Cardiac muscle cell (in vitro differentiated cells and primary cell): ENCODE data around the gene HS3ST3B1. TPM values are rescaled to one million over a fixed set of nuclear protein-coding genes. Genes with fewer than 3 reads are reported as not detected.

Source experiments
- DNase-seq, 2 donors: peaks; one replicate each; pipeline versions ENCODE4 v3.0.0 to v3.0.0-alpha.2; 2010 to 2017; ENCODE audit warnings: low read depth in 1 of 2, low spot score in 1 of 2
- H3K27ac ChIP-seq: fragments of 200-600 bp; sonication (generic); 2 replicates; pipeline ENCODE4 v1.5.1; 2016
- H3K27me3 ChIP-seq: fragments of 200-600 bp; sonication (generic); 2 replicates; pipeline ENCODE4 v1.6.0; 2016; ENCODE audit warnings: control low read depth
- H3K36me3 ChIP-seq: fragments of 200-600 bp; sonication (generic); 2 replicates; pipeline ENCODE4 v1.5.1; 2016; ENCODE audit warnings: control low read depth
- H3K4me1 ChIP-seq: fragments of 200-600 bp; sonication (generic); 2 replicates; pipeline ENCODE4 v1.8.1; 2017; ENCODE audit warnings: low read depth, mild to moderate bottlenecking, mixed run types
- H3K4me3 ChIP-seq: fragments of 200-600 bp; sonication (generic); 2 replicates; pipeline ENCODE4 v1.5.1; 2016; ENCODE audit warnings: mild to moderate bottlenecking
- H3K9me3 ChIP-seq: fragments of 200-600 bp; sonication (generic); 2 replicates; pipeline ENCODE4 v1.5.1; 2017; ENCODE audit warnings: low read depth, mild to moderate bottlenecking, control low read depth
- polyA plus RNA-seq: library from polyadenylated mRNA; unstranded; fragments of >200 nt; fragmentation: Nextera tagmentation; extraction: Ambion mirVana; gene quantifications from 2 replicates; pipeline ENCODE4 v1.2.1, GENCODE V29; 2016
- total RNA-seq: library from RNA; depleted of rRNA; stranded (reverse); fragments of >200 nt; gene quantifications from 2 replicates; pipeline ENCODE4 v1.2.3, GENCODE V29; 2016
- TF ChIP-seq, protein P1 (sequence below): IDR thresholded peaks from 2 replicates; pipeline ENCODE4 v1.5.1; 2012; ENCODE audit warnings: low read depth, mild to moderate bottlenecking, low read length

HS3ST3B1 gene
- total and polyA plus RNA-seq, 2 experiments from 2014 or later = 2.1 to 7.9 TPM

DNA sequence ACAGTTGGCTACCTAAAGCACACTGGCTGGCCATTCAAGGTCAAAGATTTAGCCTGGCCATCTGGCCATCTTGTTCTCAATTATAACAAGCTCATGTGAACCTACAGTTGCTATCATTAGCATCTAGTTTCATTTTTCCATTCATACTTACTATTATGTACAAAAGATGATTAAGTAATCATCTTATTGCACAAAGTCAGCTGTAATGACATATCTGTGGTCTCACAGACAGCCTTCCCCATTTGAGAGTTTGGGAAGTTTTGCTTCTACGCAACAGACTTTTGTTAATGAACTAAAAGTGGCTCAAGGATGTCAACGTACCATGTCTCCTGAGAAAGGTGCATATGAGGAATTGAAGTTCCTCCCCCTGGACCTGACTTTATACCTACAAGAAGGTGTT lies 51.3 kb downstream of the HS3ST3B1 start:
- Histone ChIP-seq H3K27me3 (no peaks in the 10 kb centered on the region), H3K9me3 (no peaks in the 10 kb centered on the region), H3K4me1 (no peaks in the 10 kb centered on the region), H3K4me3 (no peak overlapping the region), H3K27ac (no peak overlapping the region), H3K36me3 (no peaks in the 10 kb centered on the region)
- TF ChIP-seq, protein P1, sequence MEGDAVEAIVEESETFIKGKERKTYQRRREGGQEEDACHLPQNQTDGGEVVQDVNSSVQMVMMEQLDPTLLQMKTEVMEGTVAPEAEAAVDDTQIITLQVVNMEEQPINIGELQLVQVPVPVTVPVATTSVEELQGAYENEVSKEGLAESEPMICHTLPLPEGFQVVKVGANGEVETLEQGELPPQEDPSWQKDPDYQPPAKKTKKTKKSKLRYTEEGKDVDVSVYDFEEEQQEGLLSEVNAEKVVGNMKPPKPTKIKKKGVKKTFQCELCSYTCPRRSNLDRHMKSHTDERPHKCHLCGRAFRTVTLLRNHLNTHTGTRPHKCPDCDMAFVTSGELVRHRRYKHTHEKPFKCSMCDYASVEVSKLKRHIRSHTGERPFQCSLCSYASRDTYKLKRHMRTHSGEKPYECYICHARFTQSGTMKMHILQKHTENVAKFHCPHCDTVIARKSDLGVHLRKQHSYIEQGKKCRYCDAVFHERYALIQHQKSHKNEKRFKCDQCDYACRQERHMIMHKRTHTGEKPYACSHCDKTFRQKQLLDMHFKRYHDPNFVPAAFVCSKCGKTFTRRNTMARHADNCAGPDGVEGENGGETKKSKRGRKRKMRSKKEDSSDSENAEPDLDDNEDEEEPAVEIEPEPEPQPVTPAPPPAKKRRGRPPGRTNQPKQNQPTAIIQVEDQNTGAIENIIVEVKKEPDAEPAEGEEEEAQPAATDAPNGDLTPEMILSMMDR = no peak
- DNase-seq = no peak

DNA sequence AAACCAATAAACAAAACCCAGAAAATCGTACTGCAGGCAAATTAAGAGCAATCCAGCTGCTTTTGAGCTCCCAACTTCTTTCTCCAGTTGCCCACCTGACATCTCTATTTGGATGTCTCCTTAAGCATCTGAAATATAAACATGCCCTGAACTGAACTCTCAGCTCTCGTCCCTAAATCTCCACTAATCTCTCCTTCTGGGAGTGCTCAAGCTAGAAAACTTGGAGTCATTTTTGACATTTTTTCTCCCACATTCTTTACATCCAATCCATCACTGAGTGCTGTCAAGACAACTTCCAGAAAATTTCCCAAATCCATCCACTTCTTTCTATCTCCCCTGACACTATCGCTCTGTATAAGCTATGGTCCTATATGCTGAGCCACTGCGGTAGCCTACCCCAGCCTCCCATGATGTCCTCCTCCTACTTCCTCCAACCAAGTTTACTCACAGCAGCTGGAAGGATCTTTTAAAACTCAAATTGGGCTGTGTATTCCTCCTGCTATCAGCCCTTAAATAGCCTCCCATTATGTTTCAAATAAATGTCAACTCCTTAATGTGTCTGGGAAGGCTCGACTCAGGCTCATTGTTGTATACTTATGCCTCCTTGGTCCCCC lies 53.1 kb downstream of the HS3ST3B1 start:
- H3K36me3 ChIP-seq = no peaks in the 10 kb centered on the region
- no peak overlapping the region for H3K4me3 ChIP-seq
- H3K27ac ChIP-seq = no peak overlapping the region
- H3K27me3 ChIP-seq = no peaks in the 10 kb centered on the region
- no peak for DNase-seq
- TF ChIP-seq, protein P1 = no peak
- H3K9me3 ChIP-seq = no peaks in the 10 kb centered on the region
- H3K4me1 ChIP-seq = no peaks in the 10 kb centered on the region

DNA sequence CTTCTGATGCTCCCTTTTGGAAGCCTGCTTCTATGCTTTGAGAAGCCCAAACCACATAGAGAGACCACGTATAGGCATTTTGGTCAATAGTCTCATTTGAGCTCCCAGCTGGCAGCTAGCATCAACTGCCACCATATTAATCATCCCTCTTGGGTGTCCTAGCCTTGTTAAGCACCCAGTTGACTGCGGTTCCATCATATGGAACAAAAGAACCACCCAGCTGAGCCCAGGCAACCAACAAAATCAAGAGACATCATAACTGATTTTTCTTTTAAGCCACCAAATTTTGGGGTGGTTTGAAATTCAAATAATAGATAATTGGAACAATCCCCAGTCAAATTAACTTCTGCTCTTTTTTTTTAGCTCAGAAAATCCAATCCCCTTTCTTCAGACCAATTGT lies 53.9 kb downstream of the HS3ST3B1 start:
- H3K36me3 ChIP-seq = no peaks in the 10 kb centered on the region
- no peak overlapping the region for H3K4me3 ChIP-seq
- DNase-seq = no peak
- H3K27me3 ChIP-seq = no peaks in the 10 kb centered on the region
- H3K27ac ChIP-seq = no peak overlapping the region
- H3K4me1 ChIP-seq = no peaks in the 10 kb centered on the region
- TF ChIP-seq, protein P1 = no peak
- H3K9me3 ChIP-seq = no peaks in the 10 kb centered on the region

DNA sequence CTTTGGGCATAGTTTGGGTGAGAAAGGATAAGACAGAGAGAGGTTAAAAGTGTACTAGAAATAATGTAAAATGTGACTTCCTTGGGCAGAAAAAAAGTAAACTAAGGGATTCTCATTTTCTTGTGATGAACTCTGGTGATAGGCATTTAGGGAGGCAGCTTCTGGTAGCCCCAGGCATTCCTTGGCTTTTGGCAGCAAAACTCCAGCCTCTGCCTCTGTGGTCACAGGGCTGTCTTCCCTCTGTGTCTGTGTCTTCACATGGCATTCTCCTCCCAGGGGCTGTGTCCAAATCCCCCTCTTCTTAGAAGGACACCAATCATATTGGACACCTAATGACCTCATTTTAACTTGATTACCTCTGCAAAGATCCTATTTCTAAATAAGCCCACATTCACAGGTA lies 54.7 kb downstream of the HS3ST3B1 start:
- TF ChIP-seq, protein P1 = no peak
- no peak for DNase-seq
- H3K27ac ChIP-seq = no peak overlapping the region

DNA sequence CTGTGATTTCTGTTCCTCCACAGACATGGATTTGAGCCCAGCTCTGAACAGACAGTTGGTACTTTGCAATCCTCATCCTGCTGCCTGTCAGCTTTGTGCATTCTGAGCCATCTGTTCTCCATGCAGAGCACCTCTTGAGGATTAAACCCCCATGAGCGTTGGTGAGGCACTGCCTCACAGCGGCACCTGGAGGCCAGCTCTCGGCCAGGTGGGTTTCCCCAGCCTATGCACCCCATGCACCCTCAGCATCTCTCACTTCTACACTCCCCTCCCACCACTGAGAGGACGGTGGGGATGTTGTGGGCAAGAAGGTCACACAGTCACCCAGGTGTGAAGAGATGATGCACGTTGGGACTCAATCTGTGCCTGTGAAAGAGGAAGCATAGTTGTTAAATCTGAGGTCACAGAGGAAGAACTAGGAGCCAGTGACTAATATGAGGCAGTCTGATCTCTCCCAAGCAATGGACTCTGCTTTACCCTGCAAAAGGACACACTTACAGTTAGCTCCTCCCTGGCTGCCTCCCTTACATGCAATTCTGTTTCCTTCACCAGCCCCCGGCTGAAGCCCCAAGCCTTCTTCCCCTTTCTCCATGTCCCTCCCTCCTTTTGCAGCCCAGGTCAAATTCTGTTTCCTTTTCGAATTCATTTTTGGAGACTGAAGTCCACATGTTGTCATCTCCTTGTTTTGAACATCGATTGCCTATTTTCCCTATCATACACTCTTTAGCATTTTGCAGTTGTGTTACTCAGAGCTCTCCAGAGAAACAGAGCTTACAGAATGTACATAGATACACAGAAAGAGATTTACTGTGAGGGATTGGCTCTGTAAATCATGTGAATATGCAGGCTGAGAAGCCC lies 58.5 kb downstream of the HS3ST3B1 start:
- H3K27me3 ChIP-seq = no peaks in the 10 kb centered on the region
- H3K4me1 ChIP-seq = no peaks in the 10 kb centered on the region
- TF ChIP-seq, protein P1 = no peak
- no peak overlapping the region for H3K4me3 ChIP-seq
- no peak overlapping the region for H3K27ac ChIP-seq
- H3K36me3 ChIP-seq = no peaks in the 10 kb centered on the region
- H3K9me3 ChIP-seq = no peaks in the 10 kb centered on the region
- DNase-seq = no peak

More for the DNA sequence above, 54.7 kb downstream of the HS3ST3B1 start:
- Histone ChIP-seq H3K9me3 (no peaks in the 10 kb centered on the region), H3K36me3 (no peaks in the 10 kb centered on the region), H3K4me3 (no peak overlapping the region), H3K4me1 (no peaks in the 10 kb centered on the region), H3K27me3 (no peaks in the 10 kb centered on the region)
